Lung (tissue), 12 donors: ENCODE results near the gene WRNIP1. TPM values are rescaled to one million over a fixed set of nuclear protein-coding genes. Genes with fewer than 3 reads are reported as not detected.
A peak's percentile ranks its signal among the peaks of the same experiment; 100 is the strongest.

Experiments used
- ATAC-seq: fragments of 200-7000 bp; cut with Tn5 transposase; one replicate; pipeline ENCODE4 v1.9.1; 2020; ENCODE audit warnings: moderate number of reproducible peaks; ENCODE audit not compliant: insufficient read depth, low FRiP score
- DNase-seq, 3 donors: peaks; one replicate each; pipeline ENCODE4 v3.0.0-alpha.2; 2013 to 2017
- H3K27ac ChIP-seq, 2 donors: one replicate each; pipeline ENCODE4 v1.5.1; 2013; ENCODE audit warnings: mild to moderate bottlenecking in 2 of 2, moderate library complexity in 2 of 2, control low read depth in 1 of 2, inconsistent platforms in 1 of 2, low read depth in 1 of 2, low read length in 1 of 2
- H3K27me3 ChIP-seq, 3 donors: one replicate each; pipeline ENCODE4 v1.5.1; 2013; ENCODE audit warnings: low read length in 2 of 3; ENCODE audit not compliant: control insufficient read depth in 3 of 3, insufficient read depth in 3 of 3
- H3K36me3 ChIP-seq, 4 donors: one replicate each; pipeline ENCODE4 v1.5.1; 2013; ENCODE audit warnings: low read length in 4 of 4, mild to moderate bottlenecking in 1 of 4, moderate library complexity in 1 of 4; ENCODE audit not compliant: control insufficient read depth in 4 of 4, insufficient read depth in 4 of 4
- H3K4me1 ChIP-seq, 5 donors: one replicate each; pipeline ENCODE4 v1.5.1; 2013; ENCODE audit warnings: low read length in 5 of 5, mild to moderate bottlenecking in 2 of 5, moderate library complexity in 1 of 5; ENCODE audit not compliant: control insufficient read depth in 5 of 5, insufficient read depth in 5 of 5
- H3K4me3 ChIP-seq: one replicate; pipeline ENCODE4 v1.5.1; 2013; ENCODE audit warnings: mild to moderate bottlenecking, control low read depth, moderate library complexity
- H3K9ac ChIP-seq, 2 donors: one replicate each; pipeline ENCODE4 v1.5.1; 2013; ENCODE audit warnings: low read length in 2 of 2, control low read depth in 1 of 2; ENCODE audit not compliant: insufficient read depth in 1 of 2
- H3K9me3 ChIP-seq, 4 donors: one replicate each; pipeline ENCODE4 v1.5.1; 2013; ENCODE audit warnings: low read length in 3 of 4, mild to moderate bottlenecking in 1 of 4, moderate library complexity in 1 of 4; ENCODE audit not compliant: control insufficient read depth in 4 of 4, insufficient read depth in 3 of 4
- WGBS, 2 donors: extraction: QIAGEN DNeasy Blood & Tissue Kit; methylation state at CpG; one replicate each; pipeline ENCODE4 v1.1.7; 2013; 5-methylcytosine and 5-hydroxymethylcytosine counted together
- polyA plus RNA-seq, 2 donors: library from polyadenylated mRNA; stranded (reverse); fragments of 200-250 nt; gene quantifications; one replicate each; pipeline ENCODE4 v1.2.1, GENCODE V29; 2013
- total RNA-seq, 2 donors: library from RNA; depleted of rRNA in 1 of 2; stranded (reverse); fragments of >200 nt in 1 of 2; gene quantifications; one replicate each; pipeline ENCODE4 v1.2.1, GENCODE V29; 2014 to 2021
- TF ChIP-seq, protein P1 (sequence below): IDR thresholded peaks from 2 replicates; pipeline ENCODE4 v1.5.1; 2012; ENCODE audit warnings: mild to moderate bottlenecking; ENCODE audit errors: control extremely low read depth, extremely low read depth
- donor health status: control.
- donor health status: control.
- donor health status: Bipolar disorder and iron deficiency.
- donor health status: healthy.
- donor health status: DM: yes; HTN: yes; CAD: no.

Gene WRNIP1
- total and polyA plus RNA-seq, 4 donors, result 36.8 to 56.0 (median 42.7) TPM

DNA sequence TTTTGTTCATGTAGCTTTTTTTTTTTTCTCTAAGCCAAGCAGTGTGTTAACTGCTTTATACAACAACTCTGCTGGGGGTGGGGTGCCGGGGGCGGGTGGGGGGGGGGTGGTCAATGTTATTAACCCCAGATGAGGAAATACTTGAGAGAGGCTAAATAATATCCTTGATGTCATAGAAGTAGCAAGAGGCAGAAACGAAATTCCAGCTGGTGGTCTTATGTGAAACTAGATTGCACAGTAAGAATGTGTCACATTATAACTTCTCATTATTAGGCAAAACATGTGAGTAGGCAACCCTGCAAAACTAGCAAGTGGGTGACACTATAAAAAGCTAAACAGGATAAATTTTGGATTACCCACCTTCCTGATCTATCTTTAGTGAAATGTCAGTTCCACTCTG, 27.3 kb upstream of the WRNIP1 start:
- DNase-seq (no peak), ATAC-seq (no peak)
- Histone ChIP-seq H3K4me1 (peaks cover 0 to 3% (median 0%) of the 10 kb centered on the region in 5 donors), H3K9ac (no peak overlapping the region), H3K9me3 (no peaks in the 10 kb centered on the region), H3K4me3 (no peak overlapping the region), H3K36me3 (no peaks in the 10 kb centered on the region), H3K27me3 (no peaks in the 10 kb centered on the region), H3K27ac (no peak overlapping the region)
- TF ChIP-seq, protein P1, sequence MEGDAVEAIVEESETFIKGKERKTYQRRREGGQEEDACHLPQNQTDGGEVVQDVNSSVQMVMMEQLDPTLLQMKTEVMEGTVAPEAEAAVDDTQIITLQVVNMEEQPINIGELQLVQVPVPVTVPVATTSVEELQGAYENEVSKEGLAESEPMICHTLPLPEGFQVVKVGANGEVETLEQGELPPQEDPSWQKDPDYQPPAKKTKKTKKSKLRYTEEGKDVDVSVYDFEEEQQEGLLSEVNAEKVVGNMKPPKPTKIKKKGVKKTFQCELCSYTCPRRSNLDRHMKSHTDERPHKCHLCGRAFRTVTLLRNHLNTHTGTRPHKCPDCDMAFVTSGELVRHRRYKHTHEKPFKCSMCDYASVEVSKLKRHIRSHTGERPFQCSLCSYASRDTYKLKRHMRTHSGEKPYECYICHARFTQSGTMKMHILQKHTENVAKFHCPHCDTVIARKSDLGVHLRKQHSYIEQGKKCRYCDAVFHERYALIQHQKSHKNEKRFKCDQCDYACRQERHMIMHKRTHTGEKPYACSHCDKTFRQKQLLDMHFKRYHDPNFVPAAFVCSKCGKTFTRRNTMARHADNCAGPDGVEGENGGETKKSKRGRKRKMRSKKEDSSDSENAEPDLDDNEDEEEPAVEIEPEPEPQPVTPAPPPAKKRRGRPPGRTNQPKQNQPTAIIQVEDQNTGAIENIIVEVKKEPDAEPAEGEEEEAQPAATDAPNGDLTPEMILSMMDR, result no peak
- WGBS, 2 donors, result 43 to 55% methylated on average over 2 to 3 of the region's 3 CpGs

DNA sequence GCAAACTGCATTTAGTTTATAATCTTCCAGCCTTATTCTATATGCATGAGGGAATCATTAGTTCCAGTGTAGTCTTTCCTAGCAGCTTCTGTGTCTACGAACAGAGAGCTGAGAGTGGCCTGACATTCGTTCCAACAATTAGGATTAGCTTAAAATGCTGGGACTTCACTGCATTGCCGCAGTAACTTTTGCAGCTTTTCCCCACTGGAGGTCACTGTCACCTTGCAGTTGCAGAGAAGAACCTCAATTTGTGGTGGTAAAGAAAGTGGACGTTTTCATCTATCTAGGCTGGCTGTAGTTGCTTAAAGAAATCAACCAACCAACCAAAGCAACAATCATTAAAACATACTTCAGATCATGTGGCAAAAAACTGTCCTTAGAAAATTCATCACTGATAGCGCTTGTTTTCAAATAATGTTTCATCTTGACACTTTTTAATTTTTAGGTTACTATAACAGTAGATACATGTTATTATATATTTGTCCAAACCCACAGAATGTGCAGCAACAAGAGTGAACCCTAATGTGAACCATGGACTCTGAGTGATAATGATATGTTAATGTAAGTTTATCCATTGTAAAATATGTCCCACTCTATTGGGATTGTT, 26.7 kb upstream of the WRNIP1 start:
- TF ChIP-seq, protein P1, result peak; percentile 81
- no peak for ATAC-seq
- DNase-seq, result peak; percentile 74 to 87 (median 86)

DNA sequence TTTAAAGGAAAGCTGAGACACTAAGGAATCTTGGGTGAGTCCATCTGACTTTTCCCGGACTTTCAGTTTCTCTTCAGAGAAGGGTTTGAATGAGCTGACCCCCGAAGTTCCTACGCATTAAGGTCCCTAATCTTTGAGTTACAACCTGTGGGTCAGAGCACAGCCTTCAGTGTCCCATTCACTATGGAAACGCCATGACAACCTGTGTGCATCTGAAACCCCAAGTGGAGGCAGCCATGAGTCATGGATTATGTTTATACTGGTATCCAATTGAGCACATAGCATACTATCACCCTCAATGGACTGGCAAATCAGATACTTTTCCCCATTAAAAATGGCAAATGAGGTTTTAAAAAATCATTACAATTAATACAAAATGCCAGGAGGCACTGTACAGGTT, 25.9 kb upstream of the WRNIP1 start:
- Histone ChIP-seq H3K36me3 (no peaks in the 10 kb centered on the region), H3K9ac (no peak overlapping the region), H3K9me3 (no peaks in the 10 kb centered on the region), H3K27ac (no peak overlapping the region), H3K27me3 (no peaks in the 10 kb centered on the region), H3K4me3 (no peak overlapping the region), H3K4me1 (no peaks in the 10 kb centered on the region)
- ATAC-seq (no peak), DNase-seq (no peak)
- TF ChIP-seq, protein P1, result no peak
- 87 to 93% methylated on average over 4 of the region's 4 CpGs for WGBS, 2 donors

More for the DNA sequence above, 26.7 kb upstream of the WRNIP1 start:
- Histone ChIP-seq H3K4me3 (no peak overlapping the region), H3K27me3 (no peaks in the 10 kb centered on the region), H3K36me3 (no peaks in the 10 kb centered on the region), H3K4me1 (peaks cover 0 to 1% (median 0%) of the 10 kb centered on the region in 5 donors), H3K9ac (no peak overlapping the region), H3K9me3 (no peaks in the 10 kb centered on the region), H3K27ac (no peak overlapping the region)
- WGBS, 2 donors, result 26 to 27% methylated on average over 5 of the region's 5 CpGs

DNA sequence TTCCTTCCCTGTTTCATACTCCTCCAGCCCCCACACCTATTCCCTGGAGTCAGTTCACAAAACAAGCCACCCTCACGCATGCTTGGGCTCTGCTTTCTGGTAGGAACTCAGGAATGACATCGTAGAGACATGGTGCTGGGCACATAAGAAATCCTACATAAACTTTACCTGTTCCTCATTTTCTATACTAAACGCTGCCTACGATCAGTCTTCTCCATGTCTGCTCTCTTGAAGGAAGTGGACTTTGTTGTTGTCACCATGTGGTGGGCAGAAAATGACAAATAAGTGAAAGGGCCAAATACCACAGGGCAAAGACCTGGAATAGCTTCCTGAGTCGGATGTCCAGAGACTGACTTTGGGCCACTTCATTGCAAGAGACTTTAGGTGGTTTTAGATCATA, 24.6 kb upstream of the WRNIP1 start:
- ATAC-seq (no peak), DNase-seq (no peak)
- Histone ChIP-seq H3K9ac (no peak overlapping the region), H3K27ac (no peak overlapping the region), H3K27me3 (no peaks in the 10 kb centered on the region), H3K4me1 (no peaks in the 10 kb centered on the region), H3K4me3 (no peak overlapping the region), H3K9me3 (no peaks in the 10 kb centered on the region), H3K36me3 (no peaks in the 10 kb centered on the region)
- 53 to 77% methylated on average over 5 of the region's 5 CpGs for whole genome bisulfite sequencing, 2 donors
- TF ChIP-seq, protein P1, result no peak
